ENCODE results near the gene TLE3.

- peak in 1 of 6 experiments; percentile 32 for TF ChIP-seq CTCF (IDR thresholded peaks at IDR 0.05)
- TF ChIP-seq POLR2A (IDR thresholded peaks at IDR 0.05), result no peak
Measured at GRCh38 chr15:70072479-70072878, 25.2 kb downstream of the TLE3 start.

Measured in Peyer's patch (tissue), 4 donors.